Tibial artery (tissue), 4 donors: ENCODE data around the gene SF3B2.
"Not testable (repeated sequence)": the region's sequence is repeated elsewhere in the genome, so short reads cannot be mapped to it uniquely, and the experiment has no call there.

Source experiments
- DNase-seq, 2 donors: peaks; one replicate each; pipeline ENCODE4 v3.0.0-alpha.2; 2019
- H3K27ac ChIP-seq, 2 donors: fragments of 200-600 bp; sonication (generic) in 1 of 2; 1 replicate in 1 of 2; 2 replicates in 1 of 2; pipeline ENCODE4 v1.5.1; 2018 to 2019; ENCODE audit warnings: mild to moderate bottlenecking in 1 of 2
- H3K27me3 ChIP-seq, 2 donors: fragments of 200-600 bp; sonication (generic) in 1 of 2; one replicate each; pipeline versions ENCODE4 v1.5.1 to v1.6.0; 2016 to 2019
- H3K36me3 ChIP-seq, 3 donors: fragments of 200-600 bp; sonication (generic) in 2 of 3; one replicate each; pipeline ENCODE4 v1.5.1; 2016 to 2019; ENCODE audit warnings: mild to moderate bottlenecking in 2 of 3
- H3K4me1 ChIP-seq, 4 donors: fragments of 200-600 bp; sonication (generic) in 2 of 4; 1 replicate in 3 of 4; 2 replicates in 1 of 4; pipeline ENCODE4 v1.5.1; 2016 to 2019
- H3K4me3 ChIP-seq, 2 donors: fragments of 200-600 bp; sonication (generic) in 1 of 2; 1 replicate in 1 of 2; 2 replicates in 1 of 2; pipeline ENCODE4 v1.5.1; 2018 to 2019; ENCODE audit warnings: mild to moderate bottlenecking in 2 of 2
- H3K9me3 ChIP-seq, 3 donors: fragments of 200-600 bp; sonication (generic) in 1 of 3; one replicate each; pipeline ENCODE4 v1.5.1; 2016 to 2019
- intact Hi-C: fragments of 100-400 bp; cut with DNase I; formaldehyde crosslinking; loops from one replicate; pipeline ENCODE4 v1.15.0; 2023; ENCODE audit warnings: low total_unique reads
- TF ChIP-seq, protein P1 (sequence below), 2 experiments: fragments of 200-600 bp in 1 of 2; fragments of 450-650 bp in 1 of 2; IDR thresholded peaks; one replicate each; pipeline ENCODE4 v1.5.1; 2017 to 2019; ENCODE audit warnings: antibody characterized with exemption in 2 of 2, mild to moderate bottlenecking in 1 of 2, moderate library complexity in 1 of 2

The SF3B2 gene

GRCh38 chr11:66087148-66087908, 35.2 kb downstream of the SF3B2 start:
- no peak for DNase-seq
- intact Hi-C loops: no loop called here
- Histone ChIP-seq H3K27ac (no peak overlapping the region), H3K36me3 (no peaks in the 10 kb centered on the region), H3K27me3 (no peaks in the 10 kb centered on the region), H3K4me1 (peaks cover 0 to 35% (median 25%) of the 10 kb centered on the region in 4 donors), H3K9me3 (no peaks in the 10 kb centered on the region), H3K4me3 (no peak overlapping the region)
- TF ChIP-seq, protein P1, sequence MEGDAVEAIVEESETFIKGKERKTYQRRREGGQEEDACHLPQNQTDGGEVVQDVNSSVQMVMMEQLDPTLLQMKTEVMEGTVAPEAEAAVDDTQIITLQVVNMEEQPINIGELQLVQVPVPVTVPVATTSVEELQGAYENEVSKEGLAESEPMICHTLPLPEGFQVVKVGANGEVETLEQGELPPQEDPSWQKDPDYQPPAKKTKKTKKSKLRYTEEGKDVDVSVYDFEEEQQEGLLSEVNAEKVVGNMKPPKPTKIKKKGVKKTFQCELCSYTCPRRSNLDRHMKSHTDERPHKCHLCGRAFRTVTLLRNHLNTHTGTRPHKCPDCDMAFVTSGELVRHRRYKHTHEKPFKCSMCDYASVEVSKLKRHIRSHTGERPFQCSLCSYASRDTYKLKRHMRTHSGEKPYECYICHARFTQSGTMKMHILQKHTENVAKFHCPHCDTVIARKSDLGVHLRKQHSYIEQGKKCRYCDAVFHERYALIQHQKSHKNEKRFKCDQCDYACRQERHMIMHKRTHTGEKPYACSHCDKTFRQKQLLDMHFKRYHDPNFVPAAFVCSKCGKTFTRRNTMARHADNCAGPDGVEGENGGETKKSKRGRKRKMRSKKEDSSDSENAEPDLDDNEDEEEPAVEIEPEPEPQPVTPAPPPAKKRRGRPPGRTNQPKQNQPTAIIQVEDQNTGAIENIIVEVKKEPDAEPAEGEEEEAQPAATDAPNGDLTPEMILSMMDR (IDR thresholded peaks at IDR 0.05): no peak

DNA sequence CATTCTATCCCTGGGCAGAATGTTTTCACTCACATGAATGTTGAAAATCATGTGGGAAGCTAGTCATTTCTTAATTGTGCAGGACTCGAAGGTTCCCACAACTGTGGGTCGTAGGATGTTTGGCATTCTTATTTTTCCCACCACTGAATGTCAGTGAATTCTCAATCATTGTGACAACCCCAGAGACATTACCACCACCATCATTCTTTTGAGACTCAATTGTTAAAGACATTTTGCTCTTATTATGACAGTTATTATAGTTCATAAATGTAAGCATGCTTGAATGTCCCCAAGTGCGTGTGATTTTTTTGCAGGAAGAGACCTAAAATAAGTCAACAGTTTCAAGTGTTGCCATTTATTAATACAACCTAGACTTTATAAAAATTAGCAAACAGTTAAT, 36.9 kb downstream of the SF3B2 start:
- Histone ChIP-seq H3K36me3 (no peaks in the 10 kb centered on the region), H3K9me3 (no peaks in the 10 kb centered on the region), H3K27me3 (no peaks in the 10 kb centered on the region), H3K27ac (no peak overlapping the region), H3K4me1 (peaks cover 0 to 18% (median 12%) of the 10 kb centered on the region in 4 donors), H3K4me3 (no peak overlapping the region)
- no peak for DNase-seq
- TF ChIP-seq, protein P1 (IDR thresholded peaks at IDR 0.05): no peak
- intact Hi-C loops: no loop called here

- TF ChIP-seq, protein P1 (IDR thresholded peaks at IDR 0.05): no peak
- intact Hi-C loops: no loop called here
- H3K36me3 ChIP-seq: no peaks in the 10 kb centered on the region
- no peak for DNase-seq
- no peak overlapping the region for H3K27ac ChIP-seq
- H3K27me3 ChIP-seq: no peaks in the 10 kb centered on the region
- H3K4me1 ChIP-seq: peaks cover 0 to 5% (median 3%) of the 10 kb centered on the region in 4 donors
- no peak overlapping the region for H3K4me3 ChIP-seq
- H3K9me3 ChIP-seq: no peaks in the 10 kb centered on the region
Observed at GRCh38 chr11:66090288-66090687, 38.1 kb downstream of the SF3B2 start.

DNA sequence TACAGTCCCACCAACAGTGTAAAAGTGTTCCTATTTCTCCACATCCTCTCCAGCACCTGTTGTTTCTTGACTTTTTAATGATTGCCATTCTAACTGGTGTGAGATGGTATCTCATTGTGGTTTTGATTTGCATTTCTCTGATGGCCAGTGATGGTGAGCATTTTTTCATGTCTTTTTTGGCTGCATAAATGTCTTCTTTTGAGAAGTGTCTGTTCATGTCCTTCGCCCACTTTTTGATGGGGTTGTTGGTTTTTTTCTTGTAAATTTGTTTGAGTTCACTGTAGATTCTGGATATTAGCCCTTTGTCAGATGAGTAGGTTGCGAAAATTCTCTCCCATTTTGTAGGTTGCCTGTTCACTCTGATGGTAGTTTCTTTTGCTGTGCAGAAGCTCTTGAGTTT, 40.0 kb downstream of the SF3B2 start:
- H3K9me3 ChIP-seq, H3K4me1 ChIP-seq, H3K36me3 ChIP-seq, H3K27ac ChIP-seq, H3K27me3 ChIP-seq, intact Hi-C loops, DNase-seq, H3K4me3 ChIP-seq: not testable (repeated sequence)

DNA sequence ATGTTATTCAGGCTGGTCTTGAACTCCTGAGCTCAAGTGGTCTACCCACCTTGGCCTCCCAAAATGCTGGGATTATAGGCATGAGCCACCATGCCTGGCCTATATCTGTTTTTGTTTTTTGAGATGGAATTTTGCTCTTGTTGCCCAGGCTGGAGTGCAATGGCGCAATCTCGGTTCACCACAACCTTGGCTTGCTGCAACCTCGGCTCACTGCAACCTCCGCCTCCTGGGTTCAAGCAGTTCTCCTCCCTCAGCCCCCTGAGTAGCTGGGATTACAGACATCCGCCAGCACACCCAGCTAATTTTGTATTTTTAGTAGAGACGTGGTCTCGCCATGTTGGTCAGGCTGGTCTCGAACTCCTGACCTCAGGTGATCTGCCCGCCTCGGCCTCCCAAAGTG, 47.6 kb downstream of the SF3B2 start:
- H3K9me3 ChIP-seq, H3K27me3 ChIP-seq, DNase-seq, H3K36me3 ChIP-seq, H3K4me3 ChIP-seq, intact Hi-C loops, H3K27ac ChIP-seq: not testable (repeated sequence)
- H3K4me1 ChIP-seq: peaks cover 0 to 16% (median 10%) of the 10 kb centered on the region in 4 donors

- Histone ChIP-seq H3K36me3 (no peaks in the 10 kb centered on the region), H3K4me3 (peak overlapping the region in 1 of 2 donors; percentile 5), H3K4me1 (peaks cover 0 to 16% (median 10%) of the 10 kb centered on the region in 4 donors), H3K27ac (no peak overlapping the region), H3K27me3 (no peaks in the 10 kb centered on the region), H3K9me3 (no peaks in the 10 kb centered on the region)
- intact Hi-C loops: no loop called here
- peak; percentile 65 to 77 for DNase-seq
- TF ChIP-seq, protein P1 (IDR thresholded peaks at IDR 0.05): no peak
Observed at GRCh38 chr11:66100272-66101065, 48.3 kb downstream of the SF3B2 start.
